Neural cell (in vitro differentiated cells): ENCODE data around the gene BCAS1.

Source experiments
- MXI1 ChIP-seq: fragments of 450-650 bp; conservative IDR thresholded peaks from 2 replicates; pipeline ENCODE4 v1.6.1; 2014; ENCODE audit warnings: antibody characterized with exemption, mild to moderate bottlenecking; ENCODE audit not compliant: poor library complexity, severe bottlenecking
- RAD21 ChIP-seq: fragments of 450-650 bp; conservative IDR thresholded peaks from 2 replicates; pipeline ENCODE4 v1.6.1; 2014; ENCODE audit warnings: antibody characterized with exemption, mild to moderate bottlenecking, moderate library complexity
- SMC3 ChIP-seq: fragments of 450-650 bp; conservative IDR thresholded peaks from 2 replicates; pipeline ENCODE4 v1.6.1; 2014; ENCODE audit warnings: antibody characterized with exemption, mild to moderate bottlenecking, moderate library complexity; ENCODE audit not compliant: poor library complexity
- TAF1 ChIP-seq: IDR thresholded peaks from 2 replicates; pipeline ENCODE4 v1.6.1; 2012; ENCODE audit warnings: low read depth
- TF ChIP-seq, protein P1 (sequence below): fragments of 450-650 bp; IDR thresholded peaks from 2 replicates; pipeline ENCODE4 v1.5.1; 2014; ENCODE audit warnings: antibody characterized with exemption, mild to moderate bottlenecking, moderate library complexity; ENCODE audit not compliant: poor library complexity, severe bottlenecking

DNA sequence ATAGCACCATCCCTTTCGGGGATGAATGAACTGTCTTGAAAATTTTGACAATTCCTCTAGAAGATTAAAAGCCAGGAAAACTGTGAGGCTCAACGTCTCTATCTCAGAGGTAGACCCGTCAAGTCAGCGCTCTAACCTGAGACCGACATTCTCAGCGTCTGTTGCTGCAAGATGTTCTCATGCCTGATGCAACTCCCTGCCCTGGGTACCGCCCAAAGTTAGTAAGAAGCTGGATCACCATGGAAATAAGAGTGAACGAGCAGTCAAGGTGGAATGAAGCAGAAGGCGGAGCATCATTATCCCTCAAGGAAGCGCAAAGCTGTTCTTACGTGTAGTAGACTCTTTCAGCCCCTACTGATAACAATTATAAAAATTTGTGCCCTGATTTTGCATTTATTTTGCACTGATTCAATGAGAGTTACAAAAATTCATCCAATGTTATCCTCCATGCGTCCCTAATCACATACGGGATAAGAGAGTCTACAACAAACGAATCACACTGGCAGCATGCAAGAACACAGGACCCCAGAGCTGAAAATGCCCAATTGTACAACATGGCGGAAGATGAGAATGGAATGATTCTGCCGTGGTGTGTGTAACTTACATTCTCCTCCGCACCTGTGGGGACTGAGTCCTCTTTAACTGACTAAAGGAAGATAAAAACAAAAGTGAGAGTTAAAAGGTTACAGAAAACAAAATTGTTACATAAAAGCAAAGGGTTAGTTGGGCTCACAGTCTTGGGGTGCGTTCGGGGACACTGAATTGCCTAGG is 95.4 kb downstream of the BCAS1 start:
- TF ChIP-seq, protein P1, sequence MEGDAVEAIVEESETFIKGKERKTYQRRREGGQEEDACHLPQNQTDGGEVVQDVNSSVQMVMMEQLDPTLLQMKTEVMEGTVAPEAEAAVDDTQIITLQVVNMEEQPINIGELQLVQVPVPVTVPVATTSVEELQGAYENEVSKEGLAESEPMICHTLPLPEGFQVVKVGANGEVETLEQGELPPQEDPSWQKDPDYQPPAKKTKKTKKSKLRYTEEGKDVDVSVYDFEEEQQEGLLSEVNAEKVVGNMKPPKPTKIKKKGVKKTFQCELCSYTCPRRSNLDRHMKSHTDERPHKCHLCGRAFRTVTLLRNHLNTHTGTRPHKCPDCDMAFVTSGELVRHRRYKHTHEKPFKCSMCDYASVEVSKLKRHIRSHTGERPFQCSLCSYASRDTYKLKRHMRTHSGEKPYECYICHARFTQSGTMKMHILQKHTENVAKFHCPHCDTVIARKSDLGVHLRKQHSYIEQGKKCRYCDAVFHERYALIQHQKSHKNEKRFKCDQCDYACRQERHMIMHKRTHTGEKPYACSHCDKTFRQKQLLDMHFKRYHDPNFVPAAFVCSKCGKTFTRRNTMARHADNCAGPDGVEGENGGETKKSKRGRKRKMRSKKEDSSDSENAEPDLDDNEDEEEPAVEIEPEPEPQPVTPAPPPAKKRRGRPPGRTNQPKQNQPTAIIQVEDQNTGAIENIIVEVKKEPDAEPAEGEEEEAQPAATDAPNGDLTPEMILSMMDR: no peak
- no peak for TF ChIP-seq RAD21
- no peak for TF ChIP-seq TAF1
- no peak for TF ChIP-seq SMC3
- TF ChIP-seq MXI1: no peak
